ENCODE measurements around the gene ASPN. TPM values are rescaled to one million over a fixed set of nuclear protein-coding genes. Genes with fewer than 3 reads are reported as not detected.
"Not testable (repeated sequence)": the region's sequence is repeated elsewhere in the genome, so short reads cannot be mapped to it uniquely, and the experiment has no call there.

The ASPN gene
- polyA plus RNA-seq, 3 donors, result 1.1 to 8.9 (median 1.5) TPM

GRCh38 chr9:92438900-92439526, 43.3 kb downstream of the ASPN start:
- no peak overlapping the region for H3K27ac ChIP-seq (ENCODE audit: low read depth, low read length)
- WGBS, 3 donors, result 68 to 82% (median 75%) methylated on average over 5 of the region's 5 CpGs

- no peak overlapping the region for H3K27ac ChIP-seq (ENCODE audit: low read depth, low read length)
- WGBS, 3 donors, result 56 to 88% (median 64%) methylated on average over 1 of the region's 1 CpG
Measured at GRCh38 chr9:92435263-92435662, 47.0 kb downstream of the ASPN start.

GRCh38 chr9:92432972-92433548, 49.2 kb downstream of the ASPN start:
- H3K27ac ChIP-seq (ENCODE audit: low read depth, low read length), result no peak overlapping the region
- 72 to 89% (median 80%) methylated on average over 5 of the region's 5 CpGs for WGBS, 3 donors

- WGBS, 3 donors, result 67 to 76% (median 68%) methylated on average over 5 of the region's 5 CpGs
- H3K27ac ChIP-seq (ENCODE audit: low read depth, low read length), result no peak overlapping the region
Measured at GRCh38 chr9:92432350-92432749, 50.0 kb downstream of the ASPN start.

- WGBS, 3 donors, result 70 to 96% (median 72%) methylated on average over 2 of the region's 2 CpGs
- H3K27ac ChIP-seq (ENCODE audit: low read depth, low read length), result no peak overlapping the region
Measured at GRCh38 chr9:92429836-92430235, 52.5 kb downstream of the ASPN start.

GRCh38 chr9:92426501-92427145, 55.7 kb downstream of the ASPN start:
- H3K27ac ChIP-seq (ENCODE audit: low read depth, low read length), result no peak overlapping the region
- 77 to 81% (median 79%) methylated on average over 5 of the region's 5 CpGs for WGBS, 3 donors

- no peak overlapping the region for H3K27ac ChIP-seq (ENCODE audit: low read depth, low read length)
Measured at GRCh38 chr9:92425474-92425873, 56.8 kb downstream of the ASPN start.

GRCh38 chr9:92424340-92424739, 58.0 kb downstream of the ASPN start, which contains the start of gene OMD:
OMD (minus strand) TSS chr9:92424471; CDS start chr9:92417558, 6,913 bp downstream.
- no peak within 1 kb of the TSS for H3K27ac ChIP-seq (ENCODE audit: low read depth, low read length)
- 34 to 68% (median 62%) methylated on average over 1 of the region's 1 CpG for WGBS, 3 donors

More at GRCh38 chr9:92425474-92425873, 56.8 kb downstream of the ASPN start:
- 51 to 64% (median 53%) methylated on average over 2 of the region's 2 CpGs for WGBS, 3 donors

- 76 to 84% (median 80%) methylated on average over 2 of the region's 2 CpGs for WGBS, 3 donors
- no peak overlapping the region for H3K27ac ChIP-seq (ENCODE audit: low read depth, low read length)
Measured at GRCh38 chr9:92423612-92424011, 58.7 kb downstream of the ASPN start.

- 71 to 81% (median 72%) methylated on average over 2 of the region's 2 CpGs for WGBS, 3 donors
- no peak overlapping the region for H3K27ac ChIP-seq (ENCODE audit: low read depth, low read length)
Measured at GRCh38 chr9:92422611-92423338, 59.5 kb downstream of the ASPN start.

- H3K27ac ChIP-seq (ENCODE audit: low read depth, low read length), result no peak overlapping the region
- WGBS, 3 donors, result 34 to 55% (median 38%) methylated on average over 1 of the region's 1 CpG
Measured at GRCh38 chr9:92414566-92414965, 67.7 kb downstream of the ASPN start.

- not testable (repeated sequence) for H3K27ac ChIP-seq (ENCODE audit: low read depth, low read length)
- 74 to 96% (median 75%) methylated on average over 4 of the region's 4 CpGs for WGBS, 3 donors
Measured at GRCh38 chr9:92411157-92411556, 71.1 kb downstream of the ASPN start.

- no peak overlapping the region for H3K27ac ChIP-seq (ENCODE audit: low read depth, low read length)
- WGBS, 3 donors, result 91 to 95% (median 93%) methylated on average over 2 of the region's 2 CpGs
Measured at GRCh38 chr9:92408747-92409478, 73.4 kb downstream of the ASPN start.

- 94 to 98% (median 97%) methylated on average over 2 of the region's 2 CpGs for WGBS, 3 donors
- H3K27ac ChIP-seq (ENCODE audit: low read depth, low read length), result no peak overlapping the region
Measured at GRCh38 chr9:92407818-92408217, 74.5 kb downstream of the ASPN start.

- WGBS, 3 donors, result 27 to 73% (median 32%) methylated on average over 3 of the region's 3 CpGs
- H3K27ac ChIP-seq (ENCODE audit: low read depth, low read length), result no peak overlapping the region
Measured at GRCh38 chr9:92406477-92406876, 75.8 kb downstream of the ASPN start.
